ENCODE measurements around the gene ZNF143.

- TF ChIP-seq NCOR1 (IDR thresholded peaks at IDR 0.05; ENCODE audit: borderline replicate concordance, low read length) (no peak), STAT5B (CRISPR knock-in tag; IDR thresholded peaks at IDR 0.05) (no peak), TSC22D2 (CRISPR knock-in tag; IDR thresholded peaks at IDR 0.05; ENCODE audit: borderline replicate concordance) (no peak), POLR2AphosphoS5 (IDR thresholded peaks at IDR 0.05; ENCODE audit: low read depth, low read length) (no peak), NFE2L1 (CRISPR knock-in tag; IDR thresholded peaks at IDR 0.05; ENCODE audit: borderline replicate concordance) (no peak), EP300 (IDR thresholded peaks at IDR 0.05; ENCODE audit: low read depth in 2 of 2, low read length in 2 of 2) (no peak), EP300 (CRISPR knock-in tag; IDR thresholded peaks at IDR 0.05; ENCODE audit: borderline replicate concordance) (no peak), BRF2 (CRISPR knock-in tag; IDR thresholded peaks at IDR 0.05) (no peak), ZNF720 (CRISPR knock-in tag; IDR thresholded peaks at IDR 0.05) (no peak), POLR2A (IDR thresholded peaks at IDR 0.05; ENCODE audit: insufficient read depth in 1 of 2, low read depth in 2 of 2, low read length in 2 of 2) (no peak), ZNF20 (CRISPR knock-in tag; IDR thresholded peaks at IDR 0.05) (no peak)
- TF ChIP-seq, protein P1, sequence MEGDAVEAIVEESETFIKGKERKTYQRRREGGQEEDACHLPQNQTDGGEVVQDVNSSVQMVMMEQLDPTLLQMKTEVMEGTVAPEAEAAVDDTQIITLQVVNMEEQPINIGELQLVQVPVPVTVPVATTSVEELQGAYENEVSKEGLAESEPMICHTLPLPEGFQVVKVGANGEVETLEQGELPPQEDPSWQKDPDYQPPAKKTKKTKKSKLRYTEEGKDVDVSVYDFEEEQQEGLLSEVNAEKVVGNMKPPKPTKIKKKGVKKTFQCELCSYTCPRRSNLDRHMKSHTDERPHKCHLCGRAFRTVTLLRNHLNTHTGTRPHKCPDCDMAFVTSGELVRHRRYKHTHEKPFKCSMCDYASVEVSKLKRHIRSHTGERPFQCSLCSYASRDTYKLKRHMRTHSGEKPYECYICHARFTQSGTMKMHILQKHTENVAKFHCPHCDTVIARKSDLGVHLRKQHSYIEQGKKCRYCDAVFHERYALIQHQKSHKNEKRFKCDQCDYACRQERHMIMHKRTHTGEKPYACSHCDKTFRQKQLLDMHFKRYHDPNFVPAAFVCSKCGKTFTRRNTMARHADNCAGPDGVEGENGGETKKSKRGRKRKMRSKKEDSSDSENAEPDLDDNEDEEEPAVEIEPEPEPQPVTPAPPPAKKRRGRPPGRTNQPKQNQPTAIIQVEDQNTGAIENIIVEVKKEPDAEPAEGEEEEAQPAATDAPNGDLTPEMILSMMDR (CRISPR knock-in tag; IDR thresholded peaks at IDR 0.05) = no peak
- TF ChIP-seq, protein P2, sequence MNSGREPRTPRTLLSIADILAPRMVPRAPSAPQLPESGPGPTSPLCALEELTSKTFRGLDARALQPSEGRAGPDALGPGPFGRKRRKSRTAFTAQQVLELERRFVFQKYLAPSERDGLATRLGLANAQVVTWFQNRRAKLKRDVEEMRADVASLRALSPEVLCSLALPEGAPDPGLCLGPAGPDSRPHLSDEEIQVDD (CRISPR knock-in tag; IDR thresholded peaks at IDR 0.05; ENCODE audit: borderline replicate concordance) = no peak
Observed at GRCh38 chr11:9577556-9577955, 116.7 kb downstream of the ZNF143 start.
